Fibroblast of mammary gland (primary cell): ENCODE measurements around the gene PTPRE.

Experiments
- DNase-seq: peaks from one replicate; pipeline ENCODE4 v3.0.0-alpha.2; 2010; ENCODE audit warnings: low read depth
- H3K4me3 ChIP-seq: 2 replicates; pipeline ENCODE4 v1.5.1; 2011; ENCODE audit warnings: low read depth, mild to moderate bottlenecking, low read length, moderate library complexity; ENCODE audit not compliant: control insufficient read depth
- CTCF ChIP-seq: conservative IDR thresholded peaks from 2 replicates; pipeline ENCODE4 v1.5.1; 2011; ENCODE audit warnings: low read depth, low read length, inconsistent platforms; ENCODE audit not compliant: control insufficient read depth, insufficient read depth

PTPRE gene

GRCh38 chr10:128080641-128081040 is 173.7 kb downstream of the PTPRE start:
- TF ChIP-seq CTCF = no peak
- DNase-seq = no peak

GRCh38 chr10:128081222-128081621 is 174.3 kb downstream of the PTPRE start:
- no peak overlapping the region for H3K4me3 ChIP-seq
- TF ChIP-seq CTCF = no peak

More at GRCh38 chr10:128080641-128081040, 173.7 kb downstream of the PTPRE start:
- H3K4me3 ChIP-seq = no peak overlapping the region

GRCh38 chr10:128081720-128082119 is 174.8 kb downstream of the PTPRE start:
- TF ChIP-seq CTCF = no peak
- H3K4me3 ChIP-seq = no peak overlapping the region
- no peak for DNase-seq

More at GRCh38 chr10:128081222-128081621, 174.3 kb downstream of the PTPRE start:
- DNase-seq = no peak

GRCh38 chr10:128083191-128083895 is 176.4 kb downstream of the PTPRE start:
- TF ChIP-seq CTCF = no peak
- no peak for DNase-seq
- H3K4me3 ChIP-seq = no peak overlapping the region

GRCh38 chr10:128084364-128084763 is 177.5 kb downstream of the PTPRE start:
- no peak for DNase-seq
- no peak overlapping the region for H3K4me3 ChIP-seq
- TF ChIP-seq CTCF = no peak

GRCh38 chr10:128084991-128085390 is 178.1 kb downstream of the PTPRE start:
- DNase-seq = no peak
- H3K4me3 ChIP-seq = no peak overlapping the region
- no peak for TF ChIP-seq CTCF
